Stimulated activated CD8-positive, alpha-beta memory T cell treated with anti-CD3 and anti-CD28 coated beads, Interleukin-7, amount 100 ng/mL, for 1 hour (primary cell): ENCODE results near the gene MDC1.

Source experiments
- DNase-seq, 2 donors: peaks; one replicate each; pipeline ENCODE4 v3.0.0-alpha.2; 2020; ENCODE audit warnings: low read depth in 2 of 2

MDC1 gene

DNA sequence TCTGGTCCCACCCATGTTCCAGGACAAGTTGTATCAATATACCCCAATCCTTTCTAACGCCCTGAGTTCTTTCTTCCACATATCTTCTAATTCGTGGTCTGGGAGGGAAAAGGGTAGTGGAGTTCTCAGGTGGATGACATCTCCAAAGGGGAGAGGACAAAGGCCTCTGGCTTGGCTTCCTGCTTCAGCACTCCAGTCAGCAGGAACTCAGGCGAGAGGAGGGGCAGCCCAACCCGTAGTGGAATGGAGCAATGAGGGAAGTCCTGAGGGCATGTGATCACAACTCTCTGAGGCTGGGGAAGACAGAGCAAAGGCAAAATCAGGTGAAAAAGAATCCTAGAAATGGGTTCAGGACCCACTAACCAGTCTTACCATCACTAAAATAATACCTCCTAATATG lies 16.7 kb downstream of the MDC1 start:
- no peak for DNase-seq

- DNase-seq: no peak
These were observed 20.6 kb downstream of the MDC1 start for GRCh38 chr6:30696432-30696831.

DNA sequence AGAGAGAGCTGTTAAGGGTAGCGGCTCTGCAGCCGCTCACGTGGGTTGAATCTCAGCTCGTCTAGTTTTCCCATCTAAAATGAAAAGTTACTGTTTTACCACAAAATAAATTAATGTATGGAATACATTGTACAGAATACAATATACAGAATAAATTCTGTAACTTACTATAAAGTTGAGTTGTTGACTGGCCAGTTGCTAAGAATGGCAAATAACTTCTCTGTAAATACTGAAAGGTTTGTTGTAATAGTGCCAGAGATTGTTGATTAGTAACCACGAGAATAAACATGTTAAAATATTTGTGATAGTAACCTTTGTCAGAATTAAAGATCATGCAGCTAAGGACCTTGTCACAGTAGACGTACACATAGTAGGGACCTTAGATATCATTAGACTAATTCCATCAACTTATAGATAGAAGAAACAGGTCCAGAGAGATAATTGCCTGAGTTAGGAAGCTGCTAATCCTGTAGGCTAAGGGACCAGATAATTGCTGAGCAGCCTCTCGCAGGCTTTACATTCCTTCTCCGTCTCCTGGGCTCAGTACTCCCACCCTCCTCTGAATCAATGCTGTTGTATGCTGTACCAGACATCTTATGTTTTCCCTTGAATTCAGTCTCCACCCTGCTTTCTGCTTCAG lies 25.8 kb downstream of the MDC1 start:
- DNase-seq: no peak

DNA sequence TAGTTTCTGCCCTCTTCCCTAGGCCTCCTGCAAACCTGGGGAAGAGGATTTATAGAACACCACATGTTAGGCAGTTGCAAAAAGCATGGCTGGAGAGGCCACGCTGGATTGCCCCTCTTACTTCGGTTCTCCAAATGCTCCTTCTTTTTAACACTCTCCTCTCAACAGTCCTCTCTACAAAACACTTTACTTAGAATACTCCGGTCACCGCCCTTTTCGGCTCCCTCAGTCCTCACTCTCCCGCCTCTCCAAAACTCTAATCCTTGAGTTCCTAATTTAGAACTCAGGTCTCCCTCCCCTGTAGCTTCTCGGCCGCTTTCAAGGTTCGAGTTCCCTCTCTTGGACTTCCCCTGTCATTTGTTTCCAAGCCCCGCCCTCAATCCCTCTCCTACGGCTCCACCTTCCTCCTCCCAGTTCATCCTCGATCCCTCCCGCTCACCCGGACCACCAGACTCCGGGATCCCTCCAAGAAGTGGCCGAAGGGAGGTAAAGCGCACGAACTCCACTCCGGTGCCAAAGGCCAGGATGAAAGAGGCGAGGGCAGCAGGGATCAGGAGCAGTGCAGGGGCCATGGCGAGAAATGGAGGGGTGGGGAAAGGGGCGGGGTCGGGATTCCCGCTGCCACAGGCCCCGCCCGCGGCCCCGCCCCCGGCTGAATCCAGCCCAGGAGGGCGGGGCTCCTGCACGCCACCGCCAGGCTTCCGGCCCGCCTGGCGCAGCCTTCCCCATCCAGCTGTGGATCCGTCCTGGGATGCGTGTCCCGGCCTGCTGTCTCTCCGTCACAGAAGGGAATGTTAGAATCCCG lies 26.5 kb downstream of the MDC1 start, which contains the start of gene NRM:
NRM (minus strand) TSS at position 582 of the 805 bp plus-strand sequence; CDS start at position 572, 10 bp downstream.
- peak in 1 of 2 donors; percentile 45 for DNase-seq

DNA sequence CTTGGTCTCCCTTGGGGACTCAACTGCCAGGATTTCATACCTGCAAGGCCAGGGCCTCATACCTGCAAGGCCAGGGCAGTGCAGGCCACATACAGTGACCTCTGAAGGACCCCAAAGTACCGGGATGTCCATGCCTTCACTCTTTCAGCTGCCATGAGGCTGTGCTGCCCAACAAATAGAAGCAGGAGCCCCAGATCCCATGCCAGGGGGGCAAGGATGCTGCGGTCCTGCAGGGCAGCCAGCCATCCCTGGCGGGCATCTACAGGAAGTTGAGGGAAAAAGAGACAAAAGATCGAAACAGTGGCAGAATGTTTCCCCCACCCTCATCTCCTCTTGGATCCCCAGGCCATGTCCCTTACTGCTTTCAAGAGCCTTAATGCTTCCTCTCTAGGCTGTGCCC lies 27.1 kb downstream of the MDC1 start:
- DNase-seq: no peak

DNA sequence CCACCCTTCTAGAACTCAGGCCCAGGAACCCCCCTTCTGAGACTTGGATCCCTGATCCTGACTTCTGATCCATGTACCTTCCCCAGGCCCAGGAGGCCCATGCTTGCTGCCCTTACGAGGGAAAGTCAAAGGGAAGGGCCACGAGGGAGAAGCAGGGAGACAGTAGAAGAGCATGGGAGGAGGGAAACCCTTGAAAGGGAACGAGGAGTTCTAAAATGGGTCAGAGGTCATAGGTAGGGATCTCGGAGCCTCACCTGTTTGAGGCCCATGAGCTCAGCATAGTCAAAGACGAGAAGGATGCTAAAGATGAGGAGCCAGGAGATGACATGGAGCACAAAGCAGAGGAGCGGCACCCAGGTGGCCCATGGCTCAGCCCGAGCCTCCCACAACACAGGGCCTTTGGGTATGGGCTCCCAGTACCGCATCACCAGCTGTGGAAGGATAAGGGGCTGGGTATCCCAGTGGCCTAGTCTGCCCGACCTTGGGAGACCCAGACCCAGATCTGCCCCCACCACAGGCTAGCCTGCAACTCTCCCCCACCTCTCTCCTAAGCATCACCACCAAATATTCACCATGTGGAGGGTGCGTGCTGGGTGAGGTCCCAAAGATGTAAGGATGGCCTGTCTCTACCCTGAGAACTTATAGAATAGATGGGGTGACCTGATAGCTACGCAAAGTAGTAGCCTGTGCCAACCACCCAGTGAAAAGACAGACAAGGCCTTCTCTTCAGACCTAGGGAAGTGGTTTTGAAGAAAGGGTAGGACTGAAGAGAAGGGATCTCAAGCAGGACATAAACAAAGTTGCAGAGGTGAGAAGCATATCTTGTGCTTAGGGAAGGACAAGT lies 27.8 kb downstream of the MDC1 start:
- DNase-seq: no peak

DNA sequence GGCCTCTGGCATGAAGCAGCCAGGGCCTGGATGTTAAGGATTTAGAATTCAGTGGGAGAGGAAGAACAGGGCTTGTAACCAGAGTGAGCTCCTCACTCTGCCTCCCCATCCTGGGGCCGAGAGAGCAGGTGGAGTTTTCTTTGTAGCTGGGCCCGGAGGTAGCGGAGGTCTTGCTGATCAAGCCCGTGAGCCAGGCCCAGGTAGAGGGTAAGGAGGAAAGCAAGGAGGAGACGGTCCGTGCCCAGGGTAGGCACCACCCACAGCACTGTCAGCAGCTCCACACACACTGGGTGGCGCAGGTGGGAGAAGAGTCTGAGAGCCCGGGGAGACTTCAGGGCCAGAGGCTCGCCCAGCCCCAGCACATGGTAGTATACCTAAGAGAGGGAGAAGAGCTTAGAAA lies 28.5 kb downstream of the MDC1 start:
- no peak for DNase-seq

DNA sequence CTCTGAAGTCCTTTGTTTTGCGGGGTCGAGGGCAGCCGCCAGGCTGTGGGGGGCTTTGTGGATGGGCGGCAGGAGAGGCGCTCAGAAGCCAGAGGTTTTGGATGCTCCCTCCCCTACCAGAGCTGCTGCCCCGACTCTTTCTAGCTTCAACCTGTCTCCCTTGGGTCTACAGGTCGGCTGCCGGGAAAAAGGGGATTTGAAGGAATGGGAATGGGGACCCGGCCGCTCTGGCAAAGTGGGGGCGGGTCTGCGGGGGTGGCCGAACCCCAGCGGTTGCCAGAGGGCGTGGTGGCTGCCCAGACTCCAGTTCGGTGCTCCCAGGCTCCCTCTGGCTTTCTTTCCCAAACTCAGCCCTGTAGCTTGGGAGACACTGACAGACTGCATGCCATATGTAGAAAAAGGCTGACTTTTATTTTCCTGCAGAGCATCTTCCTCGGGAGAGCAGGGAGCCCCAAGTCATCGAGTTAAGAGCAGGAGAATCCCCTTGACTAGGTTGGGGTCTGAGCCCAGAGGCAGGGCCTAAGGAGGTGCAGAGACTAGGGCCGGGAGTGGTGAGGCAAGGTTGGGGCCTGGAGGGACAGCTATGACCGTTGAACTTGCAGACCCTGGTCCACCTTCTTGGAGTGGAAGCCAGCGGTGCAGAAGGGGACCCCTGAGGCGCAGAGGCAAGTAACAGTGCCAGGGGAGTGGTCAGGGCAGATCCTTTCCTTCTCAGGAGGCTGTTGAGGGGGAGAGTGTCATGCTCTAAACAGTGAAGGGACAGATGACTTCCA lies 29.2 kb downstream of the MDC1 start:
- no peak for DNase-seq

DNA sequence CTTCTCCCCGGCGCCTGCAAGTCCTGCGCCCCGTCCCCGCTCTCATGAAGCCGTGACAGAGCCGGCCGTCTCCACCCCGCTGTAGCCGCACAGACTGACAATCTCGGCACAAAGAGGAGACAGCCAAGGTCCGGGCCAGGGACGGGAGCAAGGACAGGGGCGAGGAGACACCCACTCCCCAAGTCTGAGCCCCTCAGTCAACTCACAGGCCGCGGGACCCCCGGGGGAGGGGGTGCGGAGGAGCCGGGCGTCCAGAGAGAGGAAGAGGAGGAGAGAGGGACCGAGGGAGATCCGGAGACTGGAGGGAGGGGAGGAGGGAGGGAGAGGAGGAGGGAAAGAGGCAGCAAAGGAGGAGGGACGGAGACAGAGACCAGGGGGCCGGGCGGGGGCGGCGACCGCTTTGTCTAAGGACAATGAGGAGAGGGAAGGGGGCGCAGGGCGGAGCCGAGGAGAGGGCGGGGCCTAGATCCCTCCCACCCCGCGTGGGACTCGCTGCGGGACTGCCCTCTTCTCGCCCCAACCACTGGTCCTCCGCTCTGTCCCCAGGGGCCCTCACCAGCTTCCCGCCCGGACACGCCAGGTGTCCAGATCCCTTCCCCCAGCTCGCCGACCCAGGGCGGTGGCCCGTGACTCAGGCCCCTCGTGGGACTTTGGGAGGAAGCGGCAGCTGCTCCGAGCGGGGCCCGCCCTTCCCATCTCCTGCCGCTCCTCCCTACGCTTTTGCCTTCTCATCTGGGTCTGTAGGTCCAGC lies 30.0 kb downstream of the MDC1 start:
- peak in 1 of 2 donors; percentile 60 for DNase-seq

DNA sequence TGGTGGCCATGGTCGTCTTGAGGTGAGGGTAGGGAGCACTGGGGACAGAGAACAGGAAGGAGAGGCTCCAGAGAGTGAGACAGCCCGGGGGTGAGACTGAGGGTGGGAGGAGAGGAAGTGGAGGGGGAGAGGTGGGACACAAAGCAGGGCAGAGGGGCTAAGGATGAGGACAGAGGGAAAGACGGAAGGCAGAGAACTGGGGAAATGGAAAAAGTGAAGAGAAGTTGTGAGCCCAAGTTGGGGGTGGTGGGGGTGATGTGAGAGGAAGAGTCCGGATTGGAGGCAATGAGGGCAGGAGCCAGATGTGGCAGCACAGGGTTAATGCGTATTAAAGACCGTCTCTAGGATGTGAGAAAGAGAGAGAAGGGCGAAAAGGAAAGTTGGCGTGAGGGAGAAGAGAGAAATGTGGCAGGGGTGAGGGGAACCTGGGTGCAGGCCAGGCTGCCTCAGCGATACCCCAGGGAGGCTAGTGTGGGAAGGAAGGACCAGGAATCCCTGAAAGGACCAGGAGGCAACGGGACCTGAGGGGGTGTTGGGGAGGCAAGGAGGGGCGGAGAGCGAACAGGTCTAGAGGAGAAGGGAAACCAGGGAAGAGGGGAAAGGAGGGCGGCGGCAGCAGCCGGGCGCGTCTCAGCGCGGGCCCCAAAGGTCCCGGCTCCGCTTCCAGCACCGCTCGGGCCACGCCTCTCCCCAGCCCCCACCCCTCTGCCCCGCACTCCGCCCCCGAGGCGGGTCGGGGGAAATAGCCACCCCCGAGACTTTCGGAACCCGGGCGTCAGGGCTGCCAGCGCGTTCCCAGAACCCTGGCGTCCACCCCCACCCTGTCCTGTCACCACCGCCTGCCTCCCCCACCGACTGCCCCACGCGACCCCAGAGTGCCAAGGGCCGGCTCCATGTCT lies 30.8 kb downstream of the MDC1 start, which contains the start of gene PPP1R18:
PPP1R18 (minus strand) TSS at position 637 of the 899 bp plus-strand sequence; CDS start at position 10, 627 bp downstream.
- DNase-seq: peak; percentile 69 to 76

GRCh38 chr6:30685157-30686008 lies 31.7 kb downstream of the MDC1 start:
- DNase-seq: no peak

DNA sequence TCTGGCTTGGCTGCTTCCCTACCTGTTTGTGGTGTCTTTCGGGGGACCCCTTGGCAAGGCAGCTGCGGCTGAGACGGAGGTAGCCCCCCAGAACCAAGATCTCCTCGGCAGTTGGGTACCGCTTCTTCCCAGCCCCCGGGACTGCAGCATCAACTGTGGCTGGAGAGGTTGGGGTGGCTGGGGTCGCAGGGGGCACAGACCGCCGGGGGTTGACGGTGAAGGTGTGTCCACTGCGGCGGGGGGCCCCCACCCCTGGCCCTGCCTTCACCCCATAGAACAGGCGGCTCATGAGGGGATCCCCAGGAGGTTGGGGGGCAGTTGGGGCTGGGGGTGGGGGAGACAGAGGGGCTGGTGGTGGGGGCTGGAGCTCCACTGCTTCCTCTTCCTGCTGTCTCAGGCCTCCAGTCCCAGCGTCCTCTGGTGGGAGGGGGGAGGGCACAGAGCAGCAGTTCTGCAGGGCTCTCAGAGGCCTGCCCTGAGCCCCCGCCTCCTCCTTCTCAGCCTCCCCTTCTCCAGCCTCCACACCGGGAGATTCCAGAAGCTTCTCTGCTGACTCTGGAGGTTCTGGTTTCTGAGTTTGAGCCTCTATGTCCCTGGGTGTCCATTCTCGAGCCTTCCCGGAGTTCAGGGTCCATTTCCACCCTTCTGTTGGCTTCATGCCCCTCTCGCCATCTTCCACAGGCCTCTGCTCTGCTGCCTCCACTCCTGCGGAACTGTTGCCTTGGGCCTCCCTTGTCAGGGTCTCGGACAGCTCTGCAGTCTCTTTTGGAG lies 32.5 kb downstream of the MDC1 start:
- DNase-seq: no peak

DNA sequence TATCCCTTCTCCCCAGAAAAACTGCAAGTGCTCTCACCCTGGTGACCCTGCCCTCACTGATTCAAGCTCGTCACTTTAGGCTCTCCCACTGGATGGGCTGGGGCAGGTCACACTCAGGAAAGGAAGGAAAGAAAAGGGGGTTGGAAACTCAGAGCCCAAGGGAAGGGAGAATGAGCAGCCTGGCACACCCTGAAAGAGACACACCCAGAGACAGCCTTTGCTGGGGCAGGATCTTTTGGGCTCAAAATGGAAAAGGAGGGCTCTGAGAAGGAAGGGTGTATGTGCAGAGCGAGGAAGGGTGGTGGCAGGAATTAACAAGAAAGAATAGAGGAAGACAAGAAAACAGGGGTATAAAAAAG lies 33.1 kb downstream of the MDC1 start:
- DNase-seq: no peak

DNA sequence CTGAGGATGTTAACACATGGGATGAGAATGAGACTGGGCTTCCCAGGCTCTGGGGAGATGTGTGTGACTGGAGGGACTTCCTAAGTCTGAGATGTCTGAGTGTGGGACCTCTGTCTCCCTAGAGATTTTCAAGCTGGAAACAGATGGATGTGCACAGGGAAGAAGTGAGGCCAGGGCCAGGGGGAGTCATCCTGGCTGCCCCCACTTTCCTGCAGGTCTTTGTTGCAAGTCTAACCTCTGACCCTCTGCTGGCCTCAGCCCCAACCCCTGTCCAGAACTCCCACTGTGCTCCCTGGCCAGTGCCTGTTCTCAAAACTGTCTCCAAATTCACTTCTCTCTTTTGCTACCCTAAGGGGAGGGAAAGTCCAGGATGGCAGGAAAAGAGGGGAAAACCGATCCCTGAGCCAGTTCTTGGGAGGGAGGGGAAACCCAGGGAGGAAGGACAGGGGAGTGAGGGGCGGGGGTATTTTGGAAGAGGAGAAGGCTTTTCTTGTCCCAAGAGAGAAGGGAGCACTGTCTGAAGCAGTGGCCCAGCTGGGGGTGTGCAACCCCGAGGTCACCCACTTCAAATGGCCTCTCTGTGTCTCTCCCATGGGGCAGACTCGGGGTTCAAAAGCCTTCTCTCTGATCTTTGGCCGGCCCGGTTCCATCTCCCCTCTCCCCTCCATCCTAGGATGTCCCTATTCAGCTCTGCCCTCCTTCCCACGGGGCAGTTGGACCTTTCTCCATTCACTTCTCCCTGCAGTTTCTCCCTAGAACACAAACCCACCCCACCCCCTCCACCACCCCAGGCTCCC lies 33.7 kb downstream of the MDC1 start:
- no peak for DNase-seq

DNA sequence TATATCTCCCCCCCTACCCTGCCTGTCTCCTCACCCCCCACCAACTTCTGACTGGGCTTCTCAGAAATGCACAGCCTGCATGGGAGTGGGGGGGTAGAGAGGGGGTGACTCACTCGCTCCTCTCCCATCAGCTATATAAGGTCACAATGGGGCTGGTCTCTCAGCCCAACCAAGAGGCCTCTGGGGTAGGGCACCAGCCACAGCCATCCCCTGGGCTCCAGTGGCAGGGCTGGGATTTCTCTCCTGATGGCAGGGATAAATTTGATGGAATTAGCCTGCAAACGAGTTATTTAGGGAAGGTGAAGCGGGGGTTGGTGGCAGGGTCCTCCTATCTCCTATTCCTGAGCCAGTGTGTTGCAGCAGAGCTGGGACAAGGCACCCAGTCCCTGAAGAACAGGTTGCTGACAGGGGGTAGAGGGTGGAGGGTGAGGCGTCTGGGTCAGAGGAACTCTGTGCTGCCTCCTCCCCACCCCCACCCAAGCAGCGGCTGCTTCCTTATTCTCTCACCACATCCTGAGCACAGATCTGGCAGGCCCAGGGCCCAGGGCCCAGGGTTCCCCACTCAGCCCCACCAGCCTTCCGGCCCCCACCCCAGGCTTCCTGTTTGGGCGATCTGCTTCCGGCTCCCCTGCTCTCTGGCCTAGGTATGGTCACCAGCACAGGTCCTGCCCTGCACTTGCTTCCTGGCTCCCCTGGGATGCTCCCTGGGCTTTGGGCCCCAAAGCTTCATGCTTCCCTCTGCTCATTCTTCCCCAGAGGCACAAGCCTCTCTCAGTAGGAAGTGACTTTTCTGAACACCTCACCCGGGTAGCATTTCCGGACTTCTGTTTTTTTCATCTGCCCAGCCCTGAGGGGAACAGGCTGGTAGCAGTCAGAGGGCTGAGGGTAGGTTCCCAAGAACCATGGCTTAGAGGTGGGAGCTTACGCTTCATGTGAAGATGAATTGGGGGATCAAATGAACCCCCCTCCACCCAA lies 34.7 kb downstream of the MDC1 start:
- DNase-seq: peak; percentile 66 to 70

- DNase-seq: no peak
These were observed 35.3 kb downstream of the MDC1 start for GRCh38 chr6:30681766-30682142.
